Hepatocyte (in vitro differentiated cells): ENCODE measurements around the gene SLC6A7. TPM values are rescaled to one million over a fixed set of nuclear protein-coding genes. Genes with fewer than 3 reads are reported as not detected.
A peak's percentile ranks its signal among the peaks of the same experiment; 100 is the strongest.

ENCODE experiments used
- DNase-seq: peaks from one replicate; pipeline ENCODE4 v3.0.0-alpha.2; 2016; ENCODE audit warnings: low spot score
- H2AFZ ChIP-seq: fragments of 200-600 bp; sonication (generic); 2 replicates; pipeline ENCODE4 v1.6.0; 2016; ENCODE audit warnings: antibody characterized with exemption, mild to moderate bottlenecking
- H3K27ac ChIP-seq: fragments of 200-600 bp; sonication (generic); 2 replicates; pipeline ENCODE4 v1.5.1; 2016; ENCODE audit warnings: mild to moderate bottlenecking
- H3K27me3 ChIP-seq: fragments of 200-600 bp; sonication (generic); 2 replicates; pipeline ENCODE4 v1.6.1; 2016
- H3K36me3 ChIP-seq: fragments of 200-600 bp; sonication (generic); replicated peaks from 2 replicates; pipeline ENCODE4 v1.5.1; 2016; ENCODE audit warnings: low read depth; ENCODE audit not compliant: insufficient read depth
- H3K4me1 ChIP-seq: fragments of 200-600 bp; sonication (generic); 2 replicates; pipeline ENCODE4 v1.5.1; 2016; ENCODE audit warnings: mild to moderate bottlenecking, moderate library complexity; ENCODE audit not compliant: insufficient read depth
- H3K4me2 ChIP-seq: fragments of 200-600 bp; sonication (generic); 2 replicates; pipeline ENCODE4 v1.6.0; 2016
- H3K4me3 ChIP-seq: fragments of 200-600 bp; sonication (generic); 2 replicates; pipeline ENCODE4 v1.5.1; 2016; ENCODE audit warnings: mild to moderate bottlenecking
- H3K79me2 ChIP-seq: fragments of 200-600 bp; sonication (generic); 2 replicates; pipeline ENCODE4 v1.6.0; 2017; ENCODE audit warnings: mild to moderate bottlenecking
- H3K9me2 ChIP-seq: fragments of 200-600 bp; sonication (generic); replicated peaks from 2 replicates; pipeline ENCODE4 v1.6.0; 2017; ENCODE audit warnings: mild to moderate bottlenecking; ENCODE audit not compliant: insufficient read depth
- H3K9me3 ChIP-seq: fragments of 200-600 bp; sonication (generic); 2 replicates; pipeline ENCODE4 v1.5.1; 2016; ENCODE audit warnings: low read depth, mild to moderate bottlenecking
- H4K20me1 ChIP-seq: fragments of 200-600 bp; sonication (generic); 2 replicates; pipeline ENCODE4 v1.6.0; 2016; ENCODE audit warnings: mild to moderate bottlenecking; ENCODE audit not compliant: insufficient read depth, poor library complexity, severe bottlenecking
- CTCF ChIP-seq: fragments of 200-600 bp; sonication (generic); IDR thresholded peaks from 2 replicates; pipeline ENCODE4 v1.5.1; 2016; ENCODE audit warnings: antibody characterized with exemption, mild to moderate bottlenecking; ENCODE audit not compliant: poor library complexity
- EZH2 ChIP-seq: fragments of 200-600 bp; sonication (generic); IDR thresholded peaks from 2 replicates; pipeline ENCODE4 v1.6.1; 2016; ENCODE audit warnings: antibody characterized with exemption, mild to moderate bottlenecking, borderline replicate concordance
- EZH2phosphoT487 ChIP-seq: fragments of 200-600 bp; sonication (generic); IDR thresholded peaks from one replicate; pipeline ENCODE4 v1.6.1; 2018; ENCODE audit warnings: antibody characterized with exemption, mild to moderate bottlenecking, low read depth, moderate library complexity; ENCODE audit not compliant: unreplicated experiment, severe bottlenecking
- whole genome bisulfite sequencing: methylation state at CpG from one replicate; pipeline ENCODE4 v1.1.6; 2016; ENCODE audit warnings: low lambda C conversion rate; ENCODE audit errors: missing lambda C conversion rate; 5-methylcytosine and 5-hydroxymethylcytosine counted together
- polyA plus RNA-seq: library from polyadenylated mRNA; unstranded; fragments of >200 nt; fragmentation: Nextera tagmentation; extraction: Ambion mirVana; gene quantifications from 2 replicates; pipeline ENCODE4 v1.2.1, GENCODE V29; 2016
- total RNA-seq: library from RNA; depleted of rRNA; stranded (reverse); fragments of >200 nt; gene quantifications from 2 replicates; pipeline ENCODE4 v1.2.3, GENCODE V29; 2014

Gene SLC6A7
- total and polyA plus RNA-seq, 2 experiments from 2014 or later: 0.39 to 1.1 TPM

GRCh38 chr5:150181766-150182545 lies 7.9 kb upstream of the SLC6A7 start:
- 87% methylated on average over 9 of the region's 9 CpGs for WGBS
- H2AFZ ChIP-seq: no peak overlapping the region
- TF ChIP-seq EZH2: no peak
- TF ChIP-seq CTCF: no peak
- no peak for TF ChIP-seq EZH2phosphoT487
- H3K27me3 ChIP-seq: no peaks in the 10 kb centered on the region
- H3K4me2 ChIP-seq: no peak overlapping the region
- H4K20me1 ChIP-seq: no peaks in the 10 kb centered on the region
- no peaks in the 10 kb centered on the region for H3K9me2 ChIP-seq
- no peaks in the 10 kb centered on the region for H3K36me3 ChIP-seq
- peaks cover 10% of the 10 kb centered on the region for H3K79me2 ChIP-seq
- no peak overlapping the region for H3K27ac ChIP-seq
- H3K4me1 ChIP-seq: peaks cover 34% of the 10 kb centered on the region
- DNase-seq: no peak
- no peaks in the 10 kb centered on the region for H3K9me3 ChIP-seq
- H3K4me3 ChIP-seq: no peak overlapping the region

GRCh38 chr5:150182774-150183173 lies 7.1 kb upstream of the SLC6A7 start:
- no peak for DNase-seq
- Histone ChIP-seq H3K4me2 (no peak overlapping the region), H3K27ac (peak overlapping the region; percentile 23), H3K4me3 (no peak overlapping the region), H3K9me2 (no peaks in the 10 kb centered on the region), H3K79me2 (peaks cover 10% of the 10 kb centered on the region), H4K20me1 (no peaks in the 10 kb centered on the region), H3K27me3 (no peaks in the 10 kb centered on the region), H2AFZ (no peak overlapping the region), H3K4me1 (peaks cover 39% of the 10 kb centered on the region), H3K9me3 (no peaks in the 10 kb centered on the region), H3K36me3 (no peaks in the 10 kb centered on the region)
- WGBS: 97% methylated on average over 10 of the region's 10 CpGs
- TF ChIP-seq EZH2phosphoT487: no peak
- TF ChIP-seq EZH2: no peak
- TF ChIP-seq CTCF: no peak

- Histone ChIP-seq H3K9me3 (no peaks in the 10 kb centered on the region), H3K4me3 (no peak overlapping the region), H2AFZ (no peak overlapping the region), H3K79me2 (peaks cover 9% of the 10 kb centered on the region), H3K36me3 (no peaks in the 10 kb centered on the region), H3K4me1 (peaks cover 41% of the 10 kb centered on the region), H3K27ac (peak overlapping the region; percentile 75), H3K9me2 (no peaks in the 10 kb centered on the region), H4K20me1 (no peaks in the 10 kb centered on the region), H3K27me3 (peaks cover 3% of the 10 kb centered on the region), H3K4me2 (no peak overlapping the region)
- 95% methylated on average over 12 of the region's 12 CpGs for WGBS
- no peak for DNase-seq
- no peak for TF ChIP-seq CTCF
- TF ChIP-seq EZH2: no peak
- no peak for TF ChIP-seq EZH2phosphoT487
Observed at GRCh38 chr5:150183436-150183835, 6.4 kb upstream of the SLC6A7 start.
